Thoracic aorta (tissue), 2 donors: ENCODE results near the gene CLCN2. TPM values are rescaled to one million over a fixed set of nuclear protein-coding genes. Genes with fewer than 3 reads are reported as not detected.
A peak's percentile ranks its signal among the peaks of the same experiment; 100 is the strongest.

Experiments
- ATAC-seq: fragments of 150-250 bp; one replicate; pipeline ENCODE4 v1.8.0; 2017; ENCODE audit warnings: low read depth; ENCODE audit not compliant: insufficient number of reproducible peaks, low FRiP score
- DNase-seq: peaks from one replicate; pipeline ENCODE4 v3.0.0-alpha.2; 2020; ENCODE audit warnings: low spot score
- H3K27ac ChIP-seq, 2 donors: fragments of 200-600 bp; sonication (generic); 1 replicate in 1 of 2; 2 replicates in 1 of 2; pipeline ENCODE4 v1.5.1; 2016; ENCODE audit warnings: mild to moderate bottlenecking in 2 of 2, moderate library complexity in 2 of 2
- H3K27me3 ChIP-seq: fragments of 200-600 bp; sonication (generic); replicated peaks from 2 replicates; pipeline ENCODE4 v1.6.0; 2016; ENCODE audit warnings: mild to moderate bottlenecking; ENCODE audit not compliant: insufficient read depth
- H3K36me3 ChIP-seq: fragments of 200-600 bp; sonication (generic); one replicate; pipeline ENCODE4 v1.5.1; 2016
- H3K4me1 ChIP-seq, 2 donors: fragments of 200-600 bp; sonication (generic); 1 replicate in 1 of 2; 2 replicates in 1 of 2; pipeline versions ENCODE4 v1.5.1 to v1.6.0; 2016; ENCODE audit warnings: low read depth in 2 of 2, mild to moderate bottlenecking in 1 of 2; ENCODE audit not compliant: control insufficient read depth in 1 of 2
- H3K4me3 ChIP-seq: fragments of 200-600 bp; sonication (generic); 2 replicates; pipeline ENCODE4 v1.5.1; 2016; ENCODE audit warnings: mild to moderate bottlenecking
- H3K9me3 ChIP-seq: fragments of 200-600 bp; sonication (generic); 2 replicates; pipeline ENCODE4 v1.5.1; 2016
- total RNA-seq, 2 donors: library from RNA; depleted of rRNA; stranded (reverse); fragments of >200 nt; gene quantifications; one replicate each; pipeline versions ENCODE4 v1.1.0 to v1.2.3, GENCODE V29; 2016
- TF ChIP-seq, protein P1 (sequence below): fragments of 200-600 bp; sonication (generic); IDR thresholded peaks from one replicate; pipeline ENCODE4 v1.5.1; 2019; ENCODE audit warnings: antibody characterized with exemption

Gene CLCN2
- total RNA-seq, 2 donors from 2014 or later = 4.3 to 8.0 TPM

GRCh38 chr3:184368586-184369183, 7.3 kb upstream of the CLCN2 start:
- Histone ChIP-seq H3K27me3 (no peaks in the 10 kb centered on the region), H3K9me3 (no peaks in the 10 kb centered on the region), H3K4me1 (peaks cover 20 to 47% of the 10 kb centered on the region in 2 donors), H3K27ac (peak overlapping the region; percentile 48 to 81), H3K36me3 (no peaks in the 10 kb centered on the region), H3K4me3 (peak overlapping the region; percentile 16)
- ATAC-seq (peak; percentile 10), DNase-seq (no peak)
- TF ChIP-seq, protein P1, sequence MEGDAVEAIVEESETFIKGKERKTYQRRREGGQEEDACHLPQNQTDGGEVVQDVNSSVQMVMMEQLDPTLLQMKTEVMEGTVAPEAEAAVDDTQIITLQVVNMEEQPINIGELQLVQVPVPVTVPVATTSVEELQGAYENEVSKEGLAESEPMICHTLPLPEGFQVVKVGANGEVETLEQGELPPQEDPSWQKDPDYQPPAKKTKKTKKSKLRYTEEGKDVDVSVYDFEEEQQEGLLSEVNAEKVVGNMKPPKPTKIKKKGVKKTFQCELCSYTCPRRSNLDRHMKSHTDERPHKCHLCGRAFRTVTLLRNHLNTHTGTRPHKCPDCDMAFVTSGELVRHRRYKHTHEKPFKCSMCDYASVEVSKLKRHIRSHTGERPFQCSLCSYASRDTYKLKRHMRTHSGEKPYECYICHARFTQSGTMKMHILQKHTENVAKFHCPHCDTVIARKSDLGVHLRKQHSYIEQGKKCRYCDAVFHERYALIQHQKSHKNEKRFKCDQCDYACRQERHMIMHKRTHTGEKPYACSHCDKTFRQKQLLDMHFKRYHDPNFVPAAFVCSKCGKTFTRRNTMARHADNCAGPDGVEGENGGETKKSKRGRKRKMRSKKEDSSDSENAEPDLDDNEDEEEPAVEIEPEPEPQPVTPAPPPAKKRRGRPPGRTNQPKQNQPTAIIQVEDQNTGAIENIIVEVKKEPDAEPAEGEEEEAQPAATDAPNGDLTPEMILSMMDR = no peak

DNA sequence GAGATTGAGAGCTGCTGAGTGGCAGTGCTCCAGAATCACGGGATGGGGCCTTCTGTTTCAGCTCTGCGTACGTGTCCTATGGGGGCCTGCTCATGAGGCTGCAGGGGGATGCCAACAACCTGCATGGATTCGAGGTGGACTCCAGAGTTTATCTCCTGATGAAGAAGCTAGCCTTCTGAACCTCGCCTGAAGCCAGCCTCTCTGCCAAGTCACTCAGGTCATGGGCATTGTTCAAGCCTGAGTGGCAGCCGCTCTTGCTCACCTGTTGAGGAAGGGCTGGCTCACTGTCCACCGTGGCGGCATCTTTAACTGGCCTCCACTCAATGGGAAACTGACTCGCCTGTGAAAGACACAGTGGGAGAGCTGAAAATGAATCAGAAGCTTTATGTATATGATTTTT, 6.7 kb upstream of the CLCN2 start:
- Histone ChIP-seq H3K36me3 (no peaks in the 10 kb centered on the region), H3K27ac (peak overlapping the region; percentile 48 to 81), H3K27me3 (no peaks in the 10 kb centered on the region), H3K9me3 (no peaks in the 10 kb centered on the region), H3K4me3 (no peak overlapping the region), H3K4me1 (peaks cover 22 to 52% of the 10 kb centered on the region in 2 donors)
- no peak for ATAC-seq
- no peak for DNase-seq
- TF ChIP-seq, protein P1 = no peak

DNA sequence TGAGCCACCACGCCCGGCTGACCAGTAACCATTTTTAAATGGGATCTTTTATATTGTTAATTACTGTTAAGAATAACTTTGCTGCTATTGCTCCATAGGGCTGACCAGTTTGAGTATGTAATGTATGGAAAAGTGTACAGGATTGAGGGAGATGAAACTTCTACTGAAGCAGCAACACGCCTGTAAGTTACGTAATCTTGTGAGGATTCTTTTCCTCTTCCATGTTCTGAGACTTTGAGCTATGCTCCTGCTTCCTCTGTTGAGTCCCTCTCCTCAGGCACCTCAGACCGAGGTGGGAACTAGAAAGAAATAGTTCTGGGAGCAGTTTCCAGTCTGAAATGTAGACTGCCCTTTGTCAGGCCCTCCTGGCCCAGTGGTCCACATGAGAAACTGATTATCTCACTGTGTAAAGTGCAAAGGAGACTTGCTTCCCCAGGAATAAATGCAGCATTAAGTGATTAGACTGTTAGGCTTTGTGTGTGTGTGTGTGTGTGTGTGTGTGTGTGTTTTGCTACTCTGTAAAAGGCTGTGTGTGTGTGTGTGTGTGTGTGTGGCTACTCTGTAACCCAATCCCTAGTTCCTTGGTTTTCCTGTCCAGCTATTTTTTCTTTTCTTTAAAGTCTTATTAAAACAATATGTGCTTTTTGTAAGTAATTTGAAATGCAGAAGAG, 5.3 kb upstream of the CLCN2 start:
- H3K36me3 ChIP-seq = no peaks in the 10 kb centered on the region
- no peak overlapping the region for H3K4me3 ChIP-seq
- H3K27me3 ChIP-seq = no peaks in the 10 kb centered on the region
- H3K9me3 ChIP-seq = no peaks in the 10 kb centered on the region
- DNase-seq = no peak
- ATAC-seq = no peak
- H3K4me1 ChIP-seq = peaks cover 22 to 50% of the 10 kb centered on the region in 2 donors
- TF ChIP-seq, protein P1 = no peak
- H3K27ac ChIP-seq = no peak overlapping the region

DNA sequence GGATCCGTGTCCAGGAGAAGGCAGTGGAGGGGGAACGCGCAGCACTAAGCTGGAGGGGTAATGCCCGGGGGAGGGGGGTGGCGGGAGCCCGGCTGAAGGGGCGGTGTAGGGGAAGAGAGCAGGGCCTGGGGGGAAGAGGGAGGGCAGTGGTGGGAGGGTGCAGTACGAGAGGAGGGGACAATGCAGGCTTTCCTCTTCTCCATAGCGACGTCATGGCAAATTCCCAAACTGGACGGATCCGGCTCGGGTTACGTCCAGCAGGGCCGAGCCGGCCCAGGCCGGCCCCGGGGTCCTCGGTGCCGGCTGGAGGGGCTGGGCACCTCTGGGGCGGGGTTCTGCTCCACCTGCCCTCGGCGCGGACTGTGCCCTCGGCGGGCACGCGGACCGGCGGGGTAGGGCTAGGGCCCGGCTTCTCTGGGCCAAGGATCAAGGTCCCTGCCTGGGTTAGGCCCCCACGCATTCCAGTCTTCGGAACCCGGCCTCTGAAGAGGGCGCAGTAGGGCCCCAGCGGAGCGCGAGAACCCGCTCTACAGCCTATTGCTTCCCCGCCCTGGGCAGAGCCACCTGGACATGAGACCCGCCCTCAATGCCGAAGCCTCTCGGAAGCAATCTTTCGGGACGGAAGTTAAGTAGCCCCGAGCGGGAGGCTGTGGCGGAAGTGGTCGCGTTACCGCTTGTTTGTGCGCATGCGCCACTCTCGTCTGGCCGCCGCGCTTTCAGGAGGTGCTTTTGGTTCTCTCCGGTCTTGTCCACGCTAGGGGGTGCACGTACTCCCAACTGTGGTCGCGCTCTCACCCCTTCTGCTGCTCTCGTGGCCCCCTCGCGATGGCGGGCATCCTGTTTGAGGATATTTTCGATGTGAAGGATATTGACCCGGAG, 1.5 kb upstream of the CLCN2 start:
- DNase-seq = peak; percentile 72
- Histone ChIP-seq H3K36me3 (peaks cover under 1% of the 10 kb centered on the region), H3K4me3 (peak overlapping the region; percentile 98), H3K27me3 (no peaks in the 10 kb centered on the region), H3K4me1 (peaks cover 11 to 27% of the 10 kb centered on the region in 2 donors), H3K27ac (peak overlapping the region; percentile 95 to 100), H3K9me3 (no peaks in the 10 kb centered on the region)
- TF ChIP-seq, protein P1 = peak; percentile 49
- peak; percentile 77 for ATAC-seq
